Glomerular visceral epithelial cell (primary cell): ENCODE results near the gene OR1J2.
A peak's percentile ranks its signal among the peaks of the same experiment; 100 is the strongest.
"Not testable (repeated sequence)": the region's sequence is repeated elsewhere in the genome, so short reads cannot be mapped to it uniquely, and the experiment has no call there.

Experiments used
- DNase-seq: peaks from one replicate; pipeline ENCODE4 v3.0.0-alpha.2; 2016; ENCODE audit errors: extremely low spot score

The OR1J2 gene, protein sequence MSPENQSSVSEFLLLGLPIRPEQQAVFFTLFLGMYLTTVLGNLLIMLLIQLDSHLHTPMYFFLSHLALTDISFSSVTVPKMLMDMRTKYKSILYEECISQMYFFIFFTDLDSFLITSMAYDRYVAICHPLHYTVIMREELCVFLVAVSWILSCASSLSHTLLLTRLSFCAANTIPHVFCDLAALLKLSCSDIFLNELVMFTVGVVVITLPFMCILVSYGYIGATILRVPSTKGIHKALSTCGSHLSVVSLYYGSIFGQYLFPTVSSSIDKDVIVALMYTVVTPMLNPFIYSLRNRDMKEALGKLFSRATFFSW

DNA sequence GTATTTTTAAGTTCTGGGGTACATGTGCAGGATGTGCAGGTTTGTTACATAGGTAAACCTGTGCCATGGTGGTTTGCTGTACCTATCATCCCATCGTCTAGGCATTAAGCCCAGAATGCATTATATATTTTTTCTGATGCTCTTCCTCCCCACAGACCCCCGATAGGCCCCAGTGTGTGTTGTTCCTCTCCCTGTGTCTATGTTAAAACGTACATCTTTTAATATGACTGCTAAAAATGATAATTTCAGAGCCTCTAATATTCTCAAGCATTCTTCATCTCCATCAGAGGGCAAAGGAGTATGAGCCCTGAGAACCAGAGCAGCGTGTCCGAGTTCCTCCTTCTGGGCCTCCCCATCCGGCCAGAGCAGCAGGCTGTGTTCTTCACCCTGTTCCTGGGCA is at the start of gene OR1J2:
Gene OR1J2, plus strand, starts transcription at position 301 of the 400 bp plus-strand sequence. Its CDS starts 0 bp downstream, at position 301.
- DNase-seq, result no peak

DNA sequence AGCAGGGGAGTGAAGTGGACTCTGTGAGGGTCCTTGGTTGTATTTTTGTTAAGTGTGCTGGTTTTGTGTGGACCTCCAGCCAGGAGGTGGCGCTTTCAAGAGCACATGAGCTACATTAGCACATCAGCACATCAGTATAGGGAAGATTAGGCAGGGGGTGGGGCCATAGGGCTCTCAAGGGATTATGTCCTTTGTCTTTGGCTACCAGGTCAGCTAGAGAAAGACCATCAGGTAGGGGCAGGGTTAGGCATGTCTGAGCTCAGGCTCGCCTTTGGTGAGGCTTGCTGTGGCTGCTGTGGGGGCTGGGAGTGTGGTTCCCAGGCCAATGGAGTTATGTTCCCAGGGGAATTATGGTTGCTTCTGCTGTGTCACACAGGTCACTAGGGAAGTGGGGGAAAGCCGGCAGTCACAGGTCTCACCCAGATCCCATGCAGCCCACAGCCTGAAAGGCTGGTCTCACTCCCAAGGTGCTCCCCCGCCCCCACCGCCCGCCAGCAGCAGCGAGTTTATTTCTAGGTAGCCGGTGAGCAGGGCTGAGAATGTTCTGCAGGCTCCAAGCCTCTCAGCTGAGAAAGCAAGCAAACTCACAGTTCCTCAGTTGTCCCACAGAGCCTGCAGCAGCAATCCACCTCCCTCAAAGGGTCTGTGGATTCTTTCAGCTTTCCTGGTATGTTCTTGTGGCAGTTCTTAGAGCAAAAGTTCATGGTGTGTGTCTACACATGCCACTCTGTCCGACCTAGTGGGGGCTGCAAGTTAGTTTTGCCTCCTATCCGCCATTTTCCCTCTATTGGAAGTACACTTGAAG is 46.6 kb upstream of the OR1J2 start:
- peak; percentile 4 for DNase-seq

DNA sequence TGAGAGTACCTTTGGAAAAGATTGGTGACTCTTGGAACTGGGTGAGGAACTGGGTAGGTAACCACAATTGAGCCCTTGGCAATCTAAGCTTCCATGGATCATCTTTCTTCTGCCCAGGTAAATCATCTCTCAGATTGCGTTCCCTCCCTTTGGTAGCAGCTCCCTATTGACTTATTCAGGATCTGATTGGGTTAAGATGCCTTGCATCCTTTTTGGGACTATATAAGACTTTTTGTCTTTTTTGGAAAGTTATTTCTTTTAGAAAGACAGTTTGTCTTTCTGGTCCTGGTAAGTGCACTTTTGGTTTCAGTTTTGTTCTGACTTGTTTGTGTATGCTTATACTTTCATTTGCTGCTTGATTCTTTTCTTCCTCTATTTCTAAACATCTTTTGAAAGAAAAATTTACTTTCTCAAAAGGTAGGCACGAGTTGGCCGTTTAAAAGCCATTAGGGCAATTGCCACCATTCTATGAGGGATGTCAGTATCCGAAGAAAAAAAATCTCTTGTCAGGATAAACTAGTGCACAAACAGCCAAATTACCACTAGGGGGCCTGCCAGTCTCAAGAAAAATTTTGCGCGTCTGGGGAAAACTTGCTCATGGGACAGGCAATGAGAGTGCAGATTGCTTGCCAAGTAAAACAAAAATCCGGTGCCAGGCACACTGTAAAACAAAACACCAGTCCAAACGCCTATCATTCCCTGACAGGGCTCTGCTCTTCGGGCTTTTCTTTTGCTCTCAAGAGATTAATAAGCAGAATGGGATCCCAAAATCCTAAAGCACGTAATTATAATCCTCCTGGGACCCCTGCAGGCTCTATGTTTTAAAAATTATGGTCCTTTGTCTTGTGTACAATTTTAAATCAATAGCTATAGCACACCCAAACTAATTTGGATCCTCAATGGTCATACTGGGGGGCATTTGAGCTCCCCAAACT is 45.7 kb upstream of the OR1J2 start:
- DNase-seq, result peak; percentile 83

DNA sequence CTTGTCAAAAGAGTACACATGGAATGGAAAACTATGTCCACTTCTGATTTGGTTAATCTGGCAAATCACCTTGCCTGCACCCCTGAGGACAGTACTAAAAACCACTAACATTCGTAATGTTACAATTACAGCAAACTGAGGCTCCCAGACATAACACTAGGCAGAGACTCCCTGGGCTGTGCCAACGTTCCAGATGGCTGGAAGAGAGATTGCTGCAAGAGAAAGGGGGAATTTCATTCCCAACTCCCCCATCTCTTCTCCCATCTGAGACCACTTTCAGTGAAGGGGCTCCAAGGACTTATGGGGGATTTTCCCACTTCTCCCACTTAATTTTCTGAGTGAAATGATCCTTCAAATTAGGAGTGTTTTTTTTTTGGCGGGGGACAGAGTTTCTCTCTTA is 44.1 kb upstream of the OR1J2 start:
- DNase-seq, result no peak

DNA sequence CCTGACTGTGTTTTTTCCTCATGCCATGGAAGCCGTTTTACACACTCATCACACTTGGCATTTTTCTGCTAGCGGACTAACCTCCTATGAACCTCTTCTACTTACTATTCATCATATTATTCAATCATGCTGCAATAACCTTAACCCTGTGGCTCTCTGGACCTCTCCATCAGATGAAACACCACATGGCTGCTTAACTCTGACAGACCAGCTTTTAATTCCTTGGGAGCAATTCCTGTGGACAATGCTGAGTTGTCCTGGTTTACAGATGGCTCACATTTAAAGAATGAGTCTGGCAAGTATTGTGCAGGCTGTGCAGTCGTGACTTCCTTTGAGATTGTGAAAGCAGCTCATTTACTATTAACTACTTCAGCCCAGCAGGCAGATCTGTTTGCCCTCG is 41.9 kb upstream of the OR1J2 start:
- DNase-seq, result no peak

DNA sequence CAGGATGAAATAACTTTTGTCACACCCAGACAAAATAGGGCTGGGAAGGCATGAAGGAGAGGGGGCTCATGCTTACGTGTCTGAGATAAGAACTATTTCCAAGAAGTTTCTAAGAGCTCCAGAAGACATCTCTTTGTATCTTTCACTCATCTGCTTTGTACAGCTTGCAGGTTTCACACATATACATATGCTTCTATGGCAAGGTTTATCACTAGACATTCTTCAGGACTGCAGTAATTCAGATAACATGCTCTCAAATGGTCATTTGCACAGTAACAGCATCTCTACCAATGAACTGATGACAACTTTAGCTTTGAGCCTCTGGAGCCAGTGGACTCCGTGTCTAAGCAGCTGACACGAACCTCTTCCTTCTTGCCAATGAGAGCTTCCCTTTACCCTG is 36.0 kb upstream of the OR1J2 start:
- DNase-seq, result no peak

DNA sequence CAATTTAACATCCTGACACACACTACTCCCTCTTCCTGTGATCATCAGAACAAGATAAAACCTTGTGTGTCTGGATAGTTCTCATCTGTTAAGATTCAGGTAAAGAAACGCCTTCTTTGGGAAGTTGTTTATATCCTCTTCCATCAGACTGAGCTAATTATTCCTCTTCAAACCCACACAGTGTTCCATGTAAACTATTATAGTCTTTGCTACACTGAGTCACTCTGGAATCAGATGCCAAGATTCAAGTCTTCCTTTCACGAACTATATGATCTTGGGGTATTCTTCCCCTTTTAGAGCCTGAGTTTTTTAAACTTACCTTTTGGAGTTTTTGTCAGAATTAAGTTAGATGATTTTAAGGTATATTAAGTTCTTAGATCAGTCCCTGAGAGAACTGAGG is 34.9 kb upstream of the OR1J2 start:
- DNase-seq, result no peak

DNA sequence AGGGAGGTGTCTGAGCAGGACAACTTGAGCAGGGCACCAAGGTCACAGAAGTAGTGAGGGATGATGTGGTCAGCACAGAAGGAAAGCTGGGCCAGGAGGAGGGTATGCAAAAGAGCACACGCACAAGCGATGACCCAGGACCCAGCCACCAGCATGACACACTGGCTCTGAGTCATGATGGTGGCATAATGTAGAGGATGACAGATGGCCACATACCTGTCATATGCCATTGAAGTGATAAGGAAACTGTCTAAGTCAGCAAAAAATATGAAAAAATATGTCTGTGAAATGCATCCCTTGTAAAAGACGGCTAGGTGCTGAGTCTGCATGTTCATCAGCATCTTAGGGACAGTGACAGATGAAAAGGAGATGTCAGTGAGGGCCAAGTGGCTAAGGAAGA is 33.3 kb upstream of the OR1J2 start:
- DNase-seq, result no peak

DNA sequence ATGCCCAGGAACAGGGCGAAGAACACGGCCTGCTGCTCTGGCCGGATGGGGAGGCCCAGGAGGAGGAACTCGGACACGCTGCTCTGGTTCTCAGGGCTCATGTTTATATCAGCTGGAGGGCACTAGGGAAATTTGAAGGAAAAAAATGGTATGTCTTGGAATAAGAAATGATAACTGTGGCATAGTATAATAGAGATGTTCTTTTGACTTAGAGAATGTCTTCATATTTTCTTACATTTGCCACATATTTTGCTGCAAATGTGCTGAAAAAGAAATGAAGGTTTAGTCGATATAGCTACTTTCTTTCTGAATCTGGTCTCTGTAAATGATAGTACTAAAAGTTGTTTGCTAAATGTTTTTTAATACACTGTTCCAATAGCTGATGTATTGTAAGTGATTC is 32.8 kb upstream of the OR1J2 start, which contains the start of gene OR1J1:
Gene OR1J1, minus strand, starts transcription at position 101 of the 400 bp plus-strand sequence. Its CDS starts 0 bp downstream, at position 101.
- no peak for DNase-seq

DNA sequence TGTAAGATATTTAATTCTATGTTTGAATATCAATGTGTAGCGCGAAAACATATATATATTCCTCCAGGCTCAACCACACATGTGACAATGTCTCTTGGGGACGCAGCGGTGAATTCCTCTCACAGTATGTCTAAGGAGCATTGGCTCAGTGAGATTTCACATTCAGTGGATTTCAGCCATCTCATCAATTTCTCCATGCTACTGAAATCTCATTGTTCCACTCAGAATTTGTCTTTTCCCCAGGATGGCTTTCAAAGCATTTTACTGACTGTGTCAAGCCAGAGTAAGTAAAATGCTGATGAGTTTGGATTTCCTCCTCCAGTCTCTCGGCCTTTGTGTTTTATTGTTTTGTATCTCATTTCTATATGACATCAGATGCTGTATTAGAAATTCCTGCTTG is 31.5 kb upstream of the OR1J2 start:
- no peak for DNase-seq

DNA sequence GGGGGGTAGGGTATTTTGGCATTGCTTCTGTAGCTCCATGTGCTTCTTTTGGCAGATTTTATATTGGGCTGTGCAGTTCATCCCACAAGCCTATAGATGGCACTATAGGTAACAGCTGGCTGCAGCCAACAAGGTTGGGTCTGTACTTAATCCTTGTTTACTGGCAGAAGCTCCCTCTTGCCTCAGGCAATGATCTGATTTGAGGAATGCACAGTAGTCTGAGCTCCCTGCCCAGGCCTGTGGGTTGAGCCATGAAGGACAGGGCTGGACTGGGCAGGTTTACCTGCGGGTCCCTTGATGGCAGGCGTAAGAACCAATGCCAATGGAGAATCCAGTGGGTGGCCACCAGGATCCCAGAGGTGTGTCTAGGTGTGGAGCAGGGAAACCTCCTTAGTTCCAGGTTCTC is 11.7 kb upstream of the OR1J2 start:
- peak; percentile 52 for DNase-seq

DNA sequence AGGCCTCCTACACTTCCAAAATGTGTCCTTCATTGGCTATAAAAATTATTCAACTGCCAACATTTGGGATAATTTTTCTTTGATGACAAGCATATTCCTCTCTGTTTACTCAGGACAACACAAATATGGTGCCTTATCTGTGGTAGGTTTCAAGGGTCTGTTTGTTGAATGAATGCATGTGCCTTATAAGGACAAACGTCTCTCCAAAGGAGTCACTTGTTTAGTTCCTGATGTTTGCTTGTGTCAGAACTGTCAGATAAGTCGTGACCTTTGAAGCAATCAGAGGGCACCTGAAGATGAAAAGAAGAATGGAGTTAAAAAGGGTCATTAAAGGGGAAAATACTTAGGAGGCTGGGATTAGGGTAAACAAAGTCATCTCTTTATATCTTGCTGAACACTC is 3.6 kb upstream of the OR1J2 start:
- no peak for DNase-seq

DNA sequence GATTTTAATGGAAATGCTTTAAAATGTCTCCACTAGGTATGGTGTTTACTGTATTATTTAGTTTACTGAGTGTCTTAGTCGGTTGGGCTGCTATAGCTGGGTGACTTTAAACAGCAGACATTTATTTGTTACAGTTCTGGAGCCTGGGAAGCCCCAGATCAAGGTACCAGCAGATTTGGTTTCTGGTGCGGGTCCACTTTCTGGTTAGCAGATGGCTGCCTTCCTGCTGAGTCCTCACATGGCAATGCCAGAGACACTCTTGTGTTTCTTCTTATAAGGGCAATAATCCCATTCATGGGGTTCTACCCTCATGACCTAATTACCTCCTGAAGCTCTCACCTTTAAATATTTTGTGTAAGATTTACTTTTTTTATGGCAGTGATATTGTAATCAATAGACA is 7.6 kb downstream of the OR1J2 start:
- DNase-seq, result no peak

DNA sequence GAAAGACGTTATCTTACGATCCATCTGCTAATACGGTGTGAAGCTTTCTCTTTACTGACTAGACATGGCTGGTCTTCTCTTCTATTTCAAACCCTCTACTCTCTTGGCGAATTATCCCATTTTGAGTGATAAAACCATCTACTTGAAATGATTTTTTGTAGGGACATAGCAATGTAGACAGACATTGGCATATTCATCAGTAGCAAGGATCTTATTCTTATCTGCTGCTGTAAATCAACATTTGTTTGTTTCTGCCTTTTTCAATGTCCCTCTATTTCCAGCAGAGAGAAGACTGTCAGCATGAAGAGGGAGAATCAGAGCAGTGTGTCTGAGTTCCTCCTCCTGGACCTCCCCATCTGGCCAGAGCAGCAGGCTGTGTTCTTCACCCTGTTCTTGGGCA is 8.2 kb downstream of the OR1J2 start, which contains the start of gene OR1J4:
Gene OR1J4, plus strand, starts transcription at position 301 of the 400 bp plus-strand sequence. Its CDS starts 0 bp downstream, at position 301.
- no peak for DNase-seq

DNA sequence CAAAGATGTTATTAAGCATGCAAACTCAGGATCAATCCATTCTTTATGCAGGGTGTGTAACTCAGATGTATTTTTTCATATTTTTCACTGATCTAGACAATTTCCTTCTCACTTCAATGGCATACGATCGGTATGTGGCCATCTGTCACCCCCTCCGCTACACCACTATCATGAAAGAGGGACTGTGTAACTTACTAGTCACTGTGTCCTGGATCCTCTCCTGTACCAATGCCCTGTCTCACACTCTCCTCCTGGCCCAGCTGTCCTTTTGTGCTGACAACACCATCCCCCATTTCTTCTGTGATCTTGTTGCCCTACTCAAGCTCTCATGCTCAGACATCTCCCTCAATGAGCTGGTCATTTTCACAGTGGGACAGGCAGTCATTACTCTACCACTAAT is 8.8 kb downstream of the OR1J2 start:
- DNase-seq, result no peak

DNA sequence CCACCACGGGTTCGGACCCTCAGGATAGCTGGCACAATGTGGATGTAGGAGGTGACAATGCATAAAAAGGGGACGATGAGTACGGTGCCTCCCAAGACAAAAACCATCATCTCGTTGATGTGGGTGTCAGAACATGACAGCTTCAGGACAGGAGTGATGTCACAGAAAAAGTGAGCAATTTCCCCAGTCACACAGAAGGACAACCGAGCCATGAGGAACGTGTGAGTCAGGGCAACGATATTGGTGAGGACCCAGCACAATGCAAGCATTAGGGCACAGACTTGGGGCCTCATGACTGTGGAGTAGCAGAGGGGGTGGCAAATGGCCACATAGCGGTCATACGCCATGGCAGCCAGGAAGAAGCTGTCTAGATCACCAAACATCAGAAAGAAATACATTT is 16.0 kb downstream of the OR1J2 start:
- DNase-seq, result no peak

DNA sequence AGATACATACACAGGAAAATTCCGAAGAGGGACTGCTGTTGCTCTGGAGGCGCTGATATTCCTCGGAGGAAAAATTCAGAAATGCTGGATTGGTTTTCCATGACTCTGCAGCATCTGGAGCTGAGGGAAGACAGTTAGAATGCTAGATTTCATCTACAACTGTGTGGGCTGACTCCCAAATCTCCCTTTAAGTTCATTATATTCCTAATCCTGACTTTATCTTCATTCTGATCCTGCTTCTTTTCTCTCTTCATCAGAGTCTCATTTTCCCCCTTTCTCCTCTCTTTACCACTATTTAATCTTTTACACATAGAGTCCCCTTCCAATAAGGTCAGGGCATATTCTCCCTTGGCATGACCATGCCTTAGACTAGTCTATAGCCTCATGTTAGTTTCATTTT is 16.6 kb downstream of the OR1J2 start, which contains the start of gene OR1N1:
Gene OR1N1, minus strand, starts transcription at position 101 of the 400 bp plus-strand sequence. Its CDS starts 0 bp downstream, at position 101.
- DNase-seq, result no peak

DNA sequence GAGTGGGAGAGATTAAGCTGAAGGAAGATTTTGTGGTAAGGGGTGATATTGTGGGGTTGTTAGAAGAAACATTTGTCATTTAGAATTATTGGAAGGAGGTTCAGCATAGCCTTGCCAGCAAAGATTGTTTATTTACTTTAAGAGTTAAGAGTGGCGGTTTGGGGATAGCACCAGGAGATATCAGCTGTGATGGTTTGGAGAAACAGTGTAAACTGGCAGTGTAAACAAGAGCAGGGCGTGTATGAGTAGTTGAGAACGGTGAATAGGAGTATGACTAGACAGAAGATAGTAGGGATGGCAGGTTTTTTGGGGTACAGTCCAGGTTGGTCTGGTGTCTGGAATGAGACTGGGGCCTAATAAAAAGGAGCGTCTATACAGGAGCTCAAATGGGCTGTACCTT is 20.6 kb downstream of the OR1J2 start:
- not testable (repeated sequence) for DNase-seq

DNA sequence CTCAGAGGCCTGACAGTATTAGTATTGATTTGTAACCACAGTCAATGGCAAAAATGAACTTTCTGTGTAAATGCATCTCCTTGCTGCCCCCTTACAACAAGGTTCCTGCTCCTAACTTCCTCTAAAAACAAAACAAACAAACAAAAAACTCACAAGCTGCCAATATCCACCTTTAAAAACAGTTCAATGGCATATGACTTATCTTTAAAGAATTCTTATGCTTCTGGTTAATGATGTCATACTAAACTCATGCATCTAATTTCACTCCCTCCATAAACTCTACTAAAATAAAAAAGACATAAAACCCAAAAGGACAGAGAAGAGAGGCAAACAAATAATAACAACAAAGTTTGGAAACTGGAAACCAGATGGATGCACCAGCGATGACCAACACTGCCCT is 25.5 kb downstream of the OR1J2 start:
- DNase-seq, result no peak

DNA sequence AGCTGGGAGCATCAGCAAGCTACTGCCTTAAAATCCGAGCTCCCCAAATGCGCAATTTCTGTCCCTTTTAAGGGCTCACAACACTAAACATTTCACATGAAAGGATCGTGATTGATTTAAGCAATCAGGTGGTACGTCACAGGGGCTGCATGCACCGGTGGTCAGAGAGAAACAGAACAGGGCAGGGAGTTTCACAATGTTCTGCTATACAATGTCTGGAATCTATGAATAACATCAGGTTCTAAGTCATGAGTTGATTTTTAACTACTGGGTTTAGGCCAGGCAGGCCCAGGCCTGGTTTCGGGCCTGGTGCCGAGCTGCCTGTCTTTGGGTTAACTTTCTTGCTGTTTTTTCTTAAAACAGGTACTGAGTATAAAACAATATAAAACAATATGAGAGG is 26.5 kb downstream of the OR1J2 start:
- peak; percentile 51 for DNase-seq

DNA sequence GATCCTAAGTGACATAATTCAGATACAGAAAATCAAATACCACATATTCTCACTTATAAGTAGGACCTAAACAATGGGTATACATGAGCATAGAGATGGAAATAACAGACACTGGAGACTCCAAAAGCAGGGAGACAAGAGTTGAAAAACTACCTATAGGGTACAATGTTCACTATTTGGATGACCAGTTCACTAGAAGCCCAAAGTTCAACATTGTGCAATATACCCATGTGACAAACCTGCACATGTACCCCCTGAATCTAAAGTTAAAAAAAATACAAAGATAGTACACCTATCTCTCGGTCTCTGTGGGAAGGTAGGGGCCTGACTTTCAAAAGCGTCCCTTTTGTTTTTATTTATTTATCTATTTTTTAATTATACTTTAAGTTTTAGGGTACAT is 28.2 kb downstream of the OR1J2 start:
- no peak for DNase-seq

DNA sequence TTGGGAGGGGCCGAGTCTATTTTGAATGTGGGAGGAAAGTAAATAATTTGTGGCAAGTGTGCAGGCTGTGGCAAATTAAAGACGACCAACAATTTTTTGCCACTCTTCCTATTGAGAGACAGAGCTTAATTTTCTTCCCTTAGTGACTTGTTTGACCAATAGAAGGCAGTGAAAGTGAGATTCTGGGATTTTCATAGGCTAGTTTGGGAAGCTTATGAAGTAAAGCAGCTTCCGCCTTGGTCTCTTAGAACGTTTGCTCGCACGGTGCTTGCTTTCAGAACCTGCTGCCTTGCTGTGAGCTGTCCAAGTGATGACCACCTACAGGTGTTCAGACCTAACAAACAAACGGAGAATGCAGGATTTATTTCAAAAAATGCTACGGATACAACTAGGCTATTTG is 35.6 kb downstream of the OR1J2 start:
- DNase-seq, result no peak
